Measurements from ENCODE around the gene TTC28.

Gene TTC28

DNA sequence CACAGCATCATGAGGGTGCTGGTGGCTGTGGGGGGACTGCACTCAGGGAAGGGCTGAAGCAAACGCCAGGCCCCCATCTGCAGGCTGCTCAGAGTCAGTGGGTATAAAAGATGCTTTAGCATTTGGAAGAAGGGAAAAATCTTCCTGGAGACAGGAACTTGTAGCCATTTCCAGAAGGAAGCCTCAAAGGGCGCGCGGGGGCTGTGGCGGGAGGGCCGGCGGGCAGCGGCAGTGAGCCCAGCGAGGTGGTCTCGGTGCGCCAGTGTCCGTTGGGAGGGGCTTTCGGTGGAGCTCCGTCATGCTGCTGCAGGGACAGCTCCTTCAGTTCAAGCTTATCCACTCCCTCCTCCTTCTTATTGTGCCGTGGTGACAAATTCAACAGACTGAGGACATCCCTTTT, 697.5 kb downstream of the TTC28 start:
- H3K18ac ChIP-seq (ENCODE audit: low read depth in 1 of 2, low read length in 2 of 2), result no peak overlapping the region
- DNase-seq, result no peak
- H2BK12ac ChIP-seq (ENCODE audit: low read length in 2 of 2), result no peak overlapping the region
- H2BK15ac ChIP-seq (ENCODE audit: low read depth, poor library complexity, severe bottlenecking), result no peak overlapping the region
- no peak overlapping the region for H3K14ac ChIP-seq (ENCODE audit: low read length in 2 of 2)
- H4K91ac ChIP-seq (ENCODE audit: low read length), result no peak overlapping the region
- H3K9ac ChIP-seq (ENCODE audit: low read length), result no peak overlapping the region
- WGBS, result 98% methylated on average over 15 of the region's 15 CpGs
- no peak overlapping the region for H2BK5ac ChIP-seq (ENCODE audit: low read depth, low read length, poor library complexity, severe bottlenecking)
- H2AK5ac ChIP-seq (ENCODE audit: low read length, severe bottlenecking), result no peak overlapping the region
- H3K36me3 ChIP-seq (ENCODE audit: control insufficient read depth in 1 of 2, insufficient read depth in 2 of 2, low read depth in 1 of 2, low read length in 2 of 2), result peaks cover 44 to 76% of the 10 kb centered on the region in 2 experiments
- no peak overlapping the region for H3K27ac ChIP-seq (ENCODE audit: low read length, poor library complexity, severe bottlenecking)
- H3K23ac ChIP-seq (ENCODE audit: low read length in 2 of 2), result no peak overlapping the region
- H3K4me3 ChIP-seq (ENCODE audit: insufficient read depth in 1 of 2, low read depth in 1 of 2, low read length in 2 of 2), result no peak overlapping the region
- peaks cover 7% of the 10 kb centered on the region for H3K79me1 ChIP-seq (replicated peaks; ENCODE audit: low read length, poor library complexity, severe bottlenecking)
- no peak overlapping the region for H2BK120ac ChIP-seq (ENCODE audit: low read depth, low read length)
- no peak overlapping the region for H4K8ac ChIP-seq (ENCODE audit: low read length)
- no peak overlapping the region for H3K4me2 ChIP-seq (ENCODE audit: low read length, poor library complexity, severe bottlenecking)
- no peaks in the 10 kb centered on the region for H3K9me3 ChIP-seq (ENCODE audit: control insufficient read depth, low read length)
- H3K4ac ChIP-seq (ENCODE audit: low read depth in 1 of 2, low read length in 2 of 2), result no peak overlapping the region
- H2AFZ ChIP-seq (ENCODE audit: low read depth, low read length), result no peak overlapping the region
- peaks cover 2% of the 10 kb centered on the region for H3K4me1 ChIP-seq (ENCODE audit: control insufficient read depth, insufficient read depth, low read depth, low read length)
- no peaks in the 10 kb centered on the region for H3K27me3 ChIP-seq (ENCODE audit: control insufficient read depth in 1 of 2, insufficient read depth in 1 of 2, low read length in 2 of 2)

GRCh38 chr22:27980424-27981148, 699.1 kb downstream of the TTC28 start:
- H3K4me3 ChIP-seq (ENCODE audit: insufficient read depth in 1 of 2, low read depth in 1 of 2, low read length in 2 of 2), result no peak overlapping the region
- no peak overlapping the region for H3K4me2 ChIP-seq (ENCODE audit: low read length, poor library complexity, severe bottlenecking)
- H2BK12ac ChIP-seq (ENCODE audit: low read length in 2 of 2), result no peak overlapping the region
- peaks cover 7% of the 10 kb centered on the region for H3K79me1 ChIP-seq (replicated peaks; ENCODE audit: low read length, poor library complexity, severe bottlenecking)
- WGBS, result 74% methylated on average over 6 of the region's 7 CpGs
- H3K9ac ChIP-seq (ENCODE audit: low read length), result no peak overlapping the region
- H3K14ac ChIP-seq (ENCODE audit: low read length in 2 of 2), result no peak overlapping the region
- H3K27ac ChIP-seq (ENCODE audit: low read length, poor library complexity, severe bottlenecking), result no peak overlapping the region
- no peak overlapping the region for H3K23ac ChIP-seq (ENCODE audit: low read length in 2 of 2)
- no peaks in the 10 kb centered on the region for H3K27me3 ChIP-seq (ENCODE audit: control insufficient read depth in 1 of 2, insufficient read depth in 1 of 2, low read length in 2 of 2)
- no peak overlapping the region for H2BK5ac ChIP-seq (ENCODE audit: low read depth, low read length, poor library complexity, severe bottlenecking)
- peaks cover 39 to 61% of the 10 kb centered on the region in 2 experiments for H3K36me3 ChIP-seq (ENCODE audit: control insufficient read depth in 1 of 2, insufficient read depth in 2 of 2, low read depth in 1 of 2, low read length in 2 of 2)
- H2AFZ ChIP-seq (ENCODE audit: low read depth, low read length), result no peak overlapping the region
- DNase-seq, result no peak
- no peak overlapping the region for H4K8ac ChIP-seq (ENCODE audit: low read length)
- H3K18ac ChIP-seq (ENCODE audit: low read depth in 1 of 2, low read length in 2 of 2), result no peak overlapping the region
- H3K9me3 ChIP-seq (ENCODE audit: control insufficient read depth, low read length), result no peaks in the 10 kb centered on the region
- no peak overlapping the region for H3K4ac ChIP-seq (ENCODE audit: low read depth in 1 of 2, low read length in 2 of 2)
- H2BK15ac ChIP-seq (ENCODE audit: low read depth, poor library complexity, severe bottlenecking), result no peak overlapping the region
- no peak overlapping the region for H2BK120ac ChIP-seq (ENCODE audit: low read depth, low read length)
- peaks cover 2% of the 10 kb centered on the region for H3K4me1 ChIP-seq (ENCODE audit: control insufficient read depth, insufficient read depth, low read depth, low read length)
- H4K91ac ChIP-seq (ENCODE audit: low read length), result no peak overlapping the region
- no peak overlapping the region for H2AK5ac ChIP-seq (ENCODE audit: low read length, severe bottlenecking)

DNA sequence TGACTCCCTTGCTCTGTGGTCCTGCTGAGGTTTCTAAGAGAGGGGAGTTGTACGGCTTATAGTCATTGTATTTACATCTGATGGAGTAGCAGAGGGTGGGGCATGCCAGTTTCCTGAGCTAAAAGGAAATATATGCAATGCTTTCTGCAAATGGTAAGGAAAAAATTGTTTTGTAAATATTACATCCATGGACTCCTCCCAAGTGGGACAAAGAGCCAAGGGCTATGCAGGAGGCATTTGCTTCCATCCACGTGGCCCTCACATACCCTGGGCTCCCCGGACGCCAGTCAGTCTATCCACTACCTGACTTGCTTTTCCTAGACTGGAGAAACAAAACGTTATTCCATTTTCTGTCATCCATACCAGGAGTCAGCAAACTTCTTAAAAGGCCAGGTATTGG, 700.8 kb downstream of the TTC28 start:
- H3K9me3 ChIP-seq (ENCODE audit: control insufficient read depth, low read length), result no peaks in the 10 kb centered on the region
- H3K14ac ChIP-seq (ENCODE audit: low read length in 2 of 2), result no peak overlapping the region
- no peak overlapping the region for H3K9ac ChIP-seq (ENCODE audit: low read length)
- H4K91ac ChIP-seq (ENCODE audit: low read length), result no peak overlapping the region
- no peak overlapping the region for H2BK12ac ChIP-seq (ENCODE audit: low read length in 2 of 2)
- no peak overlapping the region for H4K8ac ChIP-seq (ENCODE audit: low read length)
- peaks cover 2% of the 10 kb centered on the region for H3K79me1 ChIP-seq (replicated peaks; ENCODE audit: low read length, poor library complexity, severe bottlenecking)
- H2AFZ ChIP-seq (ENCODE audit: low read depth, low read length), result no peak overlapping the region
- no peak overlapping the region for H3K4ac ChIP-seq (ENCODE audit: low read depth in 1 of 2, low read length in 2 of 2)
- H2AK5ac ChIP-seq (ENCODE audit: low read length, severe bottlenecking), result no peak overlapping the region
- peaks cover 2% of the 10 kb centered on the region for H3K4me1 ChIP-seq (ENCODE audit: control insufficient read depth, insufficient read depth, low read depth, low read length)
- peaks cover 22 to 45% of the 10 kb centered on the region in 2 experiments for H3K36me3 ChIP-seq (ENCODE audit: control insufficient read depth in 1 of 2, insufficient read depth in 2 of 2, low read depth in 1 of 2, low read length in 2 of 2)
- H2BK120ac ChIP-seq (ENCODE audit: low read depth, low read length), result no peak overlapping the region
- no peak overlapping the region for H2BK5ac ChIP-seq (ENCODE audit: low read depth, low read length, poor library complexity, severe bottlenecking)
- no peak overlapping the region for H3K4me3 ChIP-seq (ENCODE audit: insufficient read depth in 1 of 2, low read depth in 1 of 2, low read length in 2 of 2)
- no peak overlapping the region for H3K18ac ChIP-seq (ENCODE audit: low read depth in 1 of 2, low read length in 2 of 2)
- no peaks in the 10 kb centered on the region for H3K27me3 ChIP-seq (ENCODE audit: control insufficient read depth in 1 of 2, insufficient read depth in 1 of 2, low read length in 2 of 2)
- no peak overlapping the region for H3K23ac ChIP-seq (ENCODE audit: low read length in 2 of 2)
- H2BK15ac ChIP-seq (ENCODE audit: low read depth, poor library complexity, severe bottlenecking), result no peak overlapping the region
- WGBS, result 90% methylated on average over 5 of the region's 5 CpGs
- H3K27ac ChIP-seq (ENCODE audit: low read length, poor library complexity, severe bottlenecking), result no peak overlapping the region
- no peak overlapping the region for H3K4me2 ChIP-seq (ENCODE audit: low read length, poor library complexity, severe bottlenecking)
- no peak for DNase-seq

DNA sequence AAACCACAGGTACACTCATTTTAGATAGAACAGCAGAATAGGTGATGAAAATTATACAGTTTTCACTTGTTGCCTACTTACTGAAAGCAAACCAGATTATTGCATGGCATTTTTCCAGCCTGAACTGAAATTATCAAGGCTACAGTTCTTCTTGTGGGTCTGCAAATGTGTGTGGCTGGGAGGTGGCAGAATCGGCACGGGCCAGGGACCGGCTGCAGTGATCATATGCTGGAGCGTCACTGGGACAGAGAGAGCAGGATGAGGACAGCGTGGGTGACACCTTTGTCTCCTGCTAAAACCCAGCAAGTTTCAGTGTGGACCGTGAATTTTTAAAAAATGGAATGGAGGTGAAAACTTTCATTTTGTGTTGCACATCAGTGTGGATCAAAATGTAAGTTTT, 701.3 kb downstream of the TTC28 start:
- Histone ChIP-seq H2BK15ac (ENCODE audit: low read depth, poor library complexity, severe bottlenecking) (no peak overlapping the region), H2BK5ac (ENCODE audit: low read depth, low read length, poor library complexity, severe bottlenecking) (no peak overlapping the region), H3K18ac (ENCODE audit: low read depth in 1 of 2, low read length in 2 of 2) (no peak overlapping the region), H3K4me2 (ENCODE audit: low read length, poor library complexity, severe bottlenecking) (no peak overlapping the region), H2BK12ac (ENCODE audit: low read length in 2 of 2) (no peak overlapping the region), H3K4me1 (ENCODE audit: control insufficient read depth, insufficient read depth, low read depth, low read length) (peaks cover 2% of the 10 kb centered on the region), H3K4me3 (ENCODE audit: insufficient read depth in 1 of 2, low read depth in 1 of 2, low read length in 2 of 2) (no peak overlapping the region), H3K27me3 (ENCODE audit: control insufficient read depth in 1 of 2, insufficient read depth in 1 of 2, low read length in 2 of 2) (no peaks in the 10 kb centered on the region), H2AFZ (ENCODE audit: low read depth, low read length) (no peak overlapping the region), H4K8ac (ENCODE audit: low read length) (no peak overlapping the region), H3K9me3 (ENCODE audit: control insufficient read depth, low read length) (no peaks in the 10 kb centered on the region), H3K23ac (ENCODE audit: low read length in 2 of 2) (no peak overlapping the region), H3K4ac (ENCODE audit: low read depth in 1 of 2, low read length in 2 of 2) (no peak overlapping the region), H3K79me1 (replicated peaks; ENCODE audit: low read length, poor library complexity, severe bottlenecking) (peaks cover 2% of the 10 kb centered on the region), H4K91ac (ENCODE audit: low read length) (no peak overlapping the region), H2AK5ac (ENCODE audit: low read length, severe bottlenecking) (no peak overlapping the region), H3K9ac (ENCODE audit: low read length) (no peak overlapping the region), H2BK120ac (ENCODE audit: low read depth, low read length) (no peak overlapping the region), H3K14ac (ENCODE audit: low read length in 2 of 2) (no peak overlapping the region), H3K27ac (ENCODE audit: low read length, poor library complexity, severe bottlenecking) (no peak overlapping the region), H3K36me3 (ENCODE audit: control insufficient read depth in 1 of 2, insufficient read depth in 2 of 2, low read depth in 1 of 2, low read length in 2 of 2) (peaks cover 19 to 40% of the 10 kb centered on the region in 2 experiments)
- no peak for DNase-seq
- over 99% methylated on average over 6 of the region's 6 CpGs for WGBS
